ENCODE results near the gene MAGI2.

- TF ChIP-seq CTCF (conservative IDR thresholded peaks at IDR 0.05; ENCODE audit: low read length): no peak
- TF ChIP-seq EZH2phosphoT487 (IDR thresholded peaks at IDR 0.05; ENCODE audit: borderline replicate concordance, low read depth, low read length): no peak
These were observed 1361.1 kb downstream of the MAGI2 start for GRCh38 chr7:78092331-78092730.
